IPS-NIHi7 (cell line): ENCODE results near the gene FBP1.

Source experiments
- DNase-seq: peaks from one replicate; pipeline ENCODE4 v3.0.0; 2012; ENCODE audit warnings: mixed read lengths; ENCODE audit errors: extremely low spot score

FBP1 gene

GRCh38 chr9:94656200-94656599, 16.9 kb upstream of the FBP1 start:
- DNase-seq: no peak

- no peak for DNase-seq
Observed at GRCh38 chr9:94655739-94656138, 16.4 kb upstream of the FBP1 start.

DNA sequence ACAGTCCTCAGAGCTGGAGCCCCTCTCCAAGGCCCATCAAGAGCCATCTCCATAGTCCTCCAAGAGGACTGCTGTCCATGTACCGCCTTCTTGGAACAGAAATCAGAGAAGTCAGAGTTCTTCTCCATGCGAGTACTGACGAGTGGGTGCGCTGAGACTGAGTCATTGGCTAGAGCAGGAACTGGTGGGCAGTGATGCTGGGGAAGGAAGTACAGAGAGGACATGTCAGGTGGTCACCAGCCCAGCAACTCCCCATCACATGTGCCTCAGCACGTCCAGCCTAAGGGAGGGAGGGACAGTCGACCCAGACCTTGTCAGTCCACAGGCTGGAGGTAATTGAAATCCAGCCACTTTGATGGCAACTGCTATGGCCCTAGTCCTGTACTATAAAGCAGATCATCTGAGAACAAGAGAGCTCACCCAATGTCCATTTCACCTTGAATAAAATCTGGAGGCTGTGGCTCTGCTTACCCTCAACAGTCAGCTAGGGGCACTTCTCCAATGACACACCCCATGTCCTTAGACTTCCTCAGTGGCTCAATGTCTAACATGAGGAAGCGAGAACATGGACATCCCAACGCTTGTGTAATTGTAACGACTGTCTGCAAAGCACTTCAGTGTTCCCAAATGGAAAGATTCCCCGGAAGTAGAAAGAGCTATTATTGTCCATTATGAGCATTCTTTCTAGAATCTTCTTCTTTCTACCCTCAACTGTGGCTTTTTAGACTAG, 15.0 kb upstream of the FBP1 start:
- no peak for DNase-seq

- DNase-seq: no peak
Observed at GRCh38 chr9:94650949-94651348, 11.6 kb upstream of the FBP1 start.

- DNase-seq: no peak
Observed at GRCh38 chr9:94649100-94649819, 9.9 kb upstream of the FBP1 start.

GRCh38 chr9:94648185-94648584, 8.9 kb upstream of the FBP1 start:
- DNase-seq: no peak

GRCh38 chr9:94645901-94646300, 6.6 kb upstream of the FBP1 start:
- DNase-seq: no peak

DNA sequence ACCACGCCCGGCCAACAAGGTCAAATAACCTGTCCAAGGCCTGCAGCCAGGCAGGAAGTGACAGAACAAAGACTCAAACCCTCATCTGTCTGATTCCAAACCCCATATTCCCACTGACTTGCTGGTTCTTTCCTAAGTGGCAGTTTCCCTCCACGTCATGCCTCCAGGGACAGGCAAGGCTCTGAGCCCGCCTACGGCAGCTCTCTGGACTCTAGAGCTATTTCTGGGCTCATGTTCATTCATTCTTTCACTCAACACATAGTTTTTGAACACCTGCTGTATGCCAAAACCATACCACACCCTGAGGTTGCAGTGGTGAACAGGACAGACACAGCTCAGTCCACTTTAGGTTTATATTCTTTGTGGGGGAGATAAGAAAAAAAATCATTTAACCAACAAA, 5.2 kb upstream of the FBP1 start:
- no peak for DNase-seq

- DNase-seq: no peak
Observed at GRCh38 chr9:94643741-94644140, 4.4 kb upstream of the FBP1 start.

- DNase-seq: no peak
Observed at GRCh38 chr9:94643176-94643575, 3.9 kb upstream of the FBP1 start.

DNA sequence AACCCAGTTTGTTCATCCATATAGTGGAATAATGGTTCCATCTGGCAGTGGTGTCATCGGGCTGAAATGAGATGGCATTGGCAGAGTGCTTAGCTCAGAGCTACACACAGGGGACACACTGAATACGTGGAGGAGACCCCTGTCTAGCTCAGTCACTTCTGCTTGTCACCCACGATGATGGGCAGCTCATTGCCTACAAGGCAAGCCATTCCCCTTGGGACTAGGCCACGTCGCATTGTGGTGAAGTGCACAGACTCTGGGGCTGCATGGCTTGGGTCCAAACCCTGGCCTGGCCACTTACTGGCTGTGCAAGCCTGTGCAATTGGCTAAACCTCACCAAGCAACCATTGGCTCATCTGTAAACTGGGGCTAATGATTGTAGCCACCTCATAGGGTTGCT, 3.2 kb upstream of the FBP1 start:
- no peak for DNase-seq

GRCh38 chr9:94639999-94640376, 670 bp upstream of the FBP1 start:
- peak; percentile 69 for DNase-seq

DNA sequence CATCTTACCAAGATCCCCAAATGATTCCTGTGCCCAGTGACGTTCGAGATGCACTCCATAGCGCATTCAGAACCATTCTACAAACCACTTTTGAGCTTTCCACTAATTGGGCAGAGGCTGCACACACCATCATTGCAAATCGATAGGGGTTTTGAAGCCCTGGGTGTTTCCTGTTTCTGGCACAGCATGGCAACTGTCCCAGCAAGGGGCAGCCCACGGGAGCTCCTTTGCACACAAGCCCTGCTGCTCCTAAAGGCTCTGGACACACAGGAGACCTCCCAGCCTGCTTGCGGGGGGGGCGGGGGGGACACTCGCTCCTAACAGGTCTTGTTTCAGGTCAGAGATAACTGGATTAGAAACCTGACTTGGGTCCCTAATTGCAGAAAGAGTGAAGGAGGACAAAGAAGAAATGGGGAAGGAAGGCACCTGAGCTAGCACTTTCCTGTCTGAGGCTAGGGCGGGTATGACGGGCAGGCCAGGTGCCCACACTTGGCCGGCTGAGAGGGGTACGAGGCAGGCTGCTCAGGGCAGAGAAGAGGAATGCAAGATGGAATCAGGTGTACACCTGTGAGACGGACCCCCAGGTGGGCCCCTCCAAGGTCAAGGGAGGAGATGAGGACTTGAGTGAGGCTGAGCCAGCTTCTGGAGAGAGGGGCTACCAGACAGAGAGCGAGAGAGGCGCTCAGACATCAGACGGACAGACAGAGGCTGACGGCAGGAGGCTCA, 820 bp downstream of the FBP1 start:
- no peak for DNase-seq

- no peak for DNase-seq
Observed at GRCh38 chr9:94632737-94633136, 6.6 kb downstream of the FBP1 start.

DNA sequence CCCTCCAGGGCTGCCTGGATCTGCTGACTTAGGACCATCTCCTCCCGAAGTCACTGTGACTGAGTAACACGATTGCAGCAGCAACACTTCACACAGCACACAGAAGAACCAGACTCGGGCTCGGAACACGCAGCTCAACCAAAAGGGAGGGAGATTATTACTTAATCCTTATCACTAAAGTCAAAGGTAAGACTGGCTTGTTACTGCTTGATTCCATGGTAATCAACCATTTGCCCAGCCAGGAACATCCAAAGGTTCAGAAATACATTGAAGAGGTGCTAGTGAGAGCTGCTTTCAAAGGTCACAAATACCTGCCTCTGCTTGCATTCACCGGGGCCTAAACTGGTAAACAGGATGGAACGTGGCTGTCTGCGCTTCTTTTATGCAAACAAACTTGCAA, 7.7 kb downstream of the FBP1 start:
- DNase-seq: no peak

GRCh38 chr9:94630833-94631232, 8.5 kb downstream of the FBP1 start:
- no peak for DNase-seq

GRCh38 chr9:94630281-94630680, 9.0 kb downstream of the FBP1 start:
- no peak for DNase-seq

GRCh38 chr9:94627287-94627686, 12.0 kb downstream of the FBP1 start:
- DNase-seq: peak; percentile 48

GRCh38 chr9:94625835-94626234, 13.5 kb downstream of the FBP1 start:
- no peak for DNase-seq

DNA sequence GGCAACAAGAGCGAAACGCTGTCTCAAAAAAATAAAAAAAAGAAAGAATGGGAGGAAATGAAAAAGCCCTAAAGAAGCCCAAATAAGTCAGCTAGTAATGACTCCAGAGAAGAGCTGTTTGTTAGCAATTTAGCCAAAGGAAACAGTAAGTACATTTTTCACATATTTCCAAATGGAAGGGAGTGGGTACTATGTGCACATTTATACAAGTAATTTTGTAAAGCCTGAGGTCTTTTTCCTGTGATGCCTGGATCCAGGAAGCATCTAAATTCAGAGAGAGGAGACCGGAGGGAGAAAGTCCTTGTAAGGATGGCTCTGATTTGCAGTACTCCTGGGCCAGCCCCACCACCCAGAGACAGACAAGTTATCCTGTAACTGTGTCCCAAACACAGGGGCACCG, 14.7 kb downstream of the FBP1 start:
- no peak for DNase-seq

GRCh38 chr9:94623253-94623652, 16.1 kb downstream of the FBP1 start:
- DNase-seq: peak; percentile 79

- no peak for DNase-seq
Observed at GRCh38 chr9:94622087-94622800, 17.1 kb downstream of the FBP1 start.
